Measurements from ENCODE around the gene HAVCR1. TPM values are rescaled to one million over a fixed set of nuclear protein-coding genes. Genes with fewer than 3 reads are reported as not detected.
A peak's percentile ranks its signal among the peaks of the same experiment; 100 is the strongest.

The HAVCR1 gene
- total and polyA plus RNA-seq, 2 experiments from 2014 or later, result not detected

- Mint-ChIP-seq H3K4me3 (no peak overlapping the region), H3K36me3 (ENCODE audit: low read depth) (0 out of 3 replicates have a peak, but pooled peaks cover 4% of the 10 kb centered on the region), H3K4me1 (peaks cover 15% of the 10 kb centered on the region), H3K27me3 (ENCODE audit: insufficient read depth, low read depth, poor library complexity) (peaks cover 4% of the 10 kb centered on the region), H3K9me3 (no peaks in the 10 kb centered on the region), H3K27ac (no peak overlapping the region)
- Histone ChIP-seq H3F3A (replicated peaks; ENCODE audit: low read depth) (no peaks in the 10 kb centered on the region), H3K9me2 (ENCODE audit: insufficient read depth) (peaks cover 12% of the 10 kb centered on the region; the same call in 1 of the 2 replicates), H3K4me1 (ENCODE audit: insufficient read depth) (peaks cover 6% of the 10 kb centered on the region; the same call in 1 of the 2 replicates), H4K20me1 (replicated peaks; ENCODE audit: insufficient read depth) (no peaks in the 10 kb centered on the region), H3K4me3 (no peak overlapping the region), H3K4me2 (no peak overlapping the region), H3K36me3 (ENCODE audit: insufficient read depth) (no peaks in the 10 kb centered on the region), H3K27ac (ENCODE audit: low read depth) (no peak overlapping the region), H3K79me2 (replicated peaks; ENCODE audit: insufficient read depth) (no peaks in the 10 kb centered on the region), H3K27me3 (ENCODE audit: insufficient read depth) (no peaks in the 10 kb centered on the region), H2AFZ (peak overlapping the region; percentile 56; the same call in 1 of the 2 replicates)
- TF ChIP-seq CREB1 (CRISPR knock-in tag; IDR thresholded peaks at IDR 0.05; ENCODE audit: low read depth) (no peak), ZNF462 (CRISPR knock-in tag; IDR thresholded peaks at IDR 0.05) (no peak), EZH2 (IDR thresholded peaks at IDR 0.05; ENCODE audit: low read depth, unreplicated experiment) (no peak), NANOG (IDR thresholded peaks at IDR 0.05; ENCODE audit: borderline replicate concordance) (no peak), ZNF114 (CRISPR knock-in tag; IDR thresholded peaks at IDR 0.05) (no peak), EZH2phosphoT487 (IDR thresholded peaks at IDR 0.05; ENCODE audit: unreplicated experiment) (no peak), JUNB (IDR thresholded peaks at IDR 0.05; ENCODE audit: unreplicated experiment) (no peak), ZNF331 (CRISPR knock-in tag; IDR thresholded peaks at IDR 0.05; ENCODE audit: low read depth) (no peak), CTCF (conservative IDR thresholded peaks at IDR 0.05; ENCODE audit: low read depth in 2 of 2) (no peak), REST (IDR thresholded peaks at IDR 0.05; ENCODE audit: unreplicated experiment) (no peak), POLR2AphosphoS5 (IDR thresholded peaks at IDR 0.05; ENCODE audit: low read depth) (no peak)
- TF ChIP-seq, protein P1, sequence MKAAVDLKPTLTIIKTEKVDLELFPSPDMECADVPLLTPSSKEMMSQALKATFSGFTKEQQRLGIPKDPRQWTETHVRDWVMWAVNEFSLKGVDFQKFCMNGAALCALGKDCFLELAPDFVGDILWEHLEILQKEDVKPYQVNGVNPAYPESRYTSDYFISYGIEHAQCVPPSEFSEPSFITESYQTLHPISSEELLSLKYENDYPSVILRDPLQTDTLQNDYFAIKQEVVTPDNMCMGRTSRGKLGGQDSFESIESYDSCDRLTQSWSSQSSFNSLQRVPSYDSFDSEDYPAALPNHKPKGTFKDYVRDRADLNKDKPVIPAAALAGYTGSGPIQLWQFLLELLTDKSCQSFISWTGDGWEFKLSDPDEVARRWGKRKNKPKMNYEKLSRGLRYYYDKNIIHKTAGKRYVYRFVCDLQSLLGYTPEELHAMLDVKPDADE (IDR thresholded peaks at IDR 0.05), result no peak
- ATAC-seq, result no peak
- DNase-seq (ENCODE audit: low spot score), result no peak
These were observed 7.2 kb downstream of the HAVCR1 start for GRCh38 chr5:157051604-157052245.
